Measurements from ENCODE around the gene ATP5MC2.

DNA sequence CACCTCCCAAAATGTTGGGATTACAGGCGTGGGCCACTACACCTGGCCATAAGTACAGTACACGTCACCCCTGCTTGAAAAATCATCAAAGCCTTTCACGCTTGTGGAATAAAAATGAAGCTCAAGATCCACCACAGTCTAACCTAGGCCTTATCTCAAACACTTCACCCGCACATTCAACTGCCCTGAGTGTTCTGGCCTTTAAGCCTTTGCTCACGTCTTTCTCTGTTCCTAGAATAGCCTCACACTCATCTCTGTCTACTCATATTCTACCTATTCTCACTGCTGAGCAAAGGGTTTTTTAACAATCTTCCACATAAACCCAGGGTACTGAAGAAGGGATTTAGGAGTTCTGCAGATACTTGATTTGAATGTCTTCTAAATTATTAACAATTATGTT, 41.4 kb upstream of the ATP5MC2 start:
- TF ChIP-seq TCF7L2 (IDR thresholded peaks at IDR 0.05; ENCODE audit: borderline replicate concordance, extremely low read depth, insufficient read depth, insufficient read length) (no peak), CTCF (IDR thresholded peaks at IDR 0.05 in 2 of 3, conservative IDR thresholded peaks at IDR 0.05 in 1 of 3; ENCODE audit: borderline replicate concordance in 1 of 3, insufficient read depth in 1 of 3, low read depth in 2 of 3, low read length in 2 of 3) (no peak), EZH2 (IDR thresholded peaks at IDR 0.05) (no peak)

Measured in HCT116 (cell line).